ENCODE data around the gene NR1H3.
A peak's percentile ranks its signal among the peaks of the same experiment; 100 is the strongest.

Gene NR1H3

GRCh38 chr11:47248664-47249377 lies 9.0 kb upstream of the NR1H3 start, which contains the start of gene ACP2:
Gene ACP2 (minus strand): TSS chr11:47248814. CDS start chr11:47248789, 25 bp downstream.
- ATAC-seq (replicated peaks; ENCODE audit: extremely low read depth, poor library complexity, severe bottlenecking) (peak; percentile 97), DNase-seq (ENCODE audit: low spot score in 2 of 2) (peak; percentile 82 to 83)
- Mint-ChIP-seq H3K9me3 (no peaks in the 10 kb centered on the region), H3K27ac (ENCODE audit: low read depth) (peak within 1 kb of the TSS; percentile 98), H3K4me1 (peaks cover 19% of the 10 kb centered on the region), H3K36me3 (ENCODE audit: insufficient read depth) (peaks cover 21% of the 10 kb centered on the region), H3K4me3 (peak within 1 kb of the TSS; percentile 99), H3K27me3 (no peaks in the 10 kb centered on the region)

GRCh38 chr11:47249378-47249715 lies 8.4 kb upstream of the NR1H3 start:
- no peaks in the 10 kb centered on the region for H3K27me3 Mint-ChIP-seq
- DNase-seq (ENCODE audit: low spot score in 2 of 2) (no peak), ATAC-seq (replicated peaks; ENCODE audit: extremely low read depth, poor library complexity, severe bottlenecking) (no peak)
- H3K4me3 Mint-ChIP-seq = peak overlapping the region; percentile 99
- H3K36me3 Mint-ChIP-seq (ENCODE audit: insufficient read depth) = peaks cover 20% of the 10 kb centered on the region
- H3K4me1 Mint-ChIP-seq = peaks cover 19% of the 10 kb centered on the region
- no peaks in the 10 kb centered on the region for H3K9me3 Mint-ChIP-seq
- peak overlapping the region; percentile 98 for H3K27ac Mint-ChIP-seq (ENCODE audit: low read depth)

GRCh38 chr11:47251751-47252150 lies 6.0 kb upstream of the NR1H3 start:
- H3K27ac Mint-ChIP-seq (ENCODE audit: low read depth) = no peak overlapping the region
- ATAC-seq (replicated peaks; ENCODE audit: extremely low read depth, poor library complexity, severe bottlenecking) (no peak), DNase-seq (ENCODE audit: low spot score in 2 of 2) (no peak)
- no peaks in the 10 kb centered on the region for H3K27me3 Mint-ChIP-seq
- H3K4me3 Mint-ChIP-seq = no peak overlapping the region
- H3K36me3 Mint-ChIP-seq (ENCODE audit: insufficient read depth) = peaks cover 6% of the 10 kb centered on the region
- no peaks in the 10 kb centered on the region for H3K9me3 Mint-ChIP-seq
- peaks cover 27% of the 10 kb centered on the region for H3K4me1 Mint-ChIP-seq

- H3K36me3 Mint-ChIP-seq (ENCODE audit: insufficient read depth) = peaks cover 3% of the 10 kb centered on the region
- no peak for ATAC-seq (replicated peaks; ENCODE audit: extremely low read depth, poor library complexity, severe bottlenecking)
- no peaks in the 10 kb centered on the region for H3K27me3 Mint-ChIP-seq
- H3K4me3 Mint-ChIP-seq = no peak overlapping the region
- no peak for DNase-seq (ENCODE audit: low spot score in 2 of 2)
- peaks cover 22% of the 10 kb centered on the region for H3K4me1 Mint-ChIP-seq
- no peaks in the 10 kb centered on the region for H3K9me3 Mint-ChIP-seq
- H3K27ac Mint-ChIP-seq (ENCODE audit: low read depth) = no peak overlapping the region
Measured at GRCh38 chr11:47253660-47254059, 4.1 kb upstream of the NR1H3 start.

GRCh38 chr11:47254386-47254785 lies 3.4 kb upstream of the NR1H3 start:
- Mint-ChIP-seq H3K4me1 (peaks cover 15% of the 10 kb centered on the region), H3K4me3 (no peak overlapping the region), H3K27me3 (no peaks in the 10 kb centered on the region), H3K9me3 (no peaks in the 10 kb centered on the region), H3K27ac (ENCODE audit: low read depth) (peak overlapping the region; percentile 87), H3K36me3 (ENCODE audit: insufficient read depth) (peaks cover 1% of the 10 kb centered on the region)
- DNase-seq (ENCODE audit: low spot score in 2 of 2) (no peak), ATAC-seq (replicated peaks; ENCODE audit: extremely low read depth, poor library complexity, severe bottlenecking) (no peak)

GRCh38 chr11:47256374-47256773 lies 1.4 kb upstream of the NR1H3 start:
- DNase-seq (ENCODE audit: low spot score in 2 of 2) = no peak
- Mint-ChIP-seq H3K36me3 (ENCODE audit: insufficient read depth) (peaks cover 1% of the 10 kb centered on the region), H3K9me3 (no peaks in the 10 kb centered on the region), H3K27ac (ENCODE audit: low read depth) (no peak overlapping the region), H3K4me1 (peaks cover 14% of the 10 kb centered on the region), H3K27me3 (no peaks in the 10 kb centered on the region), H3K4me3 (no peak overlapping the region)
- no peak for ATAC-seq (replicated peaks; ENCODE audit: extremely low read depth, poor library complexity, severe bottlenecking)

- Mint-ChIP-seq H3K36me3 (ENCODE audit: insufficient read depth) (peaks cover 1% of the 10 kb centered on the region), H3K4me3 (no peak overlapping the region), H3K27ac (ENCODE audit: low read depth) (no peak overlapping the region), H3K27me3 (no peaks in the 10 kb centered on the region), H3K4me1 (peaks cover 14% of the 10 kb centered on the region), H3K9me3 (no peaks in the 10 kb centered on the region)
- no peak for DNase-seq (ENCODE audit: low spot score in 2 of 2)
- no peak for ATAC-seq (replicated peaks; ENCODE audit: extremely low read depth, poor library complexity, severe bottlenecking)
Measured at GRCh38 chr11:47257177-47257516, 649 bp upstream of the NR1H3 start.

GRCh38 chr11:47258317-47258902 lies 614 bp downstream of the NR1H3 start:
- H3K9me3 Mint-ChIP-seq = no peaks in the 10 kb centered on the region
- ATAC-seq (replicated peaks; ENCODE audit: extremely low read depth, poor library complexity, severe bottlenecking) (no peak), DNase-seq (ENCODE audit: low spot score in 2 of 2) (no peak)
- H3K27me3 Mint-ChIP-seq = no peaks in the 10 kb centered on the region
- no peak overlapping the region for H3K4me3 Mint-ChIP-seq
- H3K27ac Mint-ChIP-seq (ENCODE audit: low read depth) = no peak overlapping the region
- H3K36me3 Mint-ChIP-seq (ENCODE audit: insufficient read depth) = peaks cover 1% of the 10 kb centered on the region
- peaks cover 14% of the 10 kb centered on the region for H3K4me1 Mint-ChIP-seq

GRCh38 chr11:47259232-47259977 lies 1.6 kb downstream of the NR1H3 start:
- Mint-ChIP-seq H3K27me3 (no peaks in the 10 kb centered on the region), H3K27ac (ENCODE audit: low read depth) (no peak overlapping the region), H3K36me3 (ENCODE audit: insufficient read depth) (peaks cover under 1% of the 10 kb centered on the region), H3K4me1 (peaks cover 14% of the 10 kb centered on the region), H3K9me3 (no peaks in the 10 kb centered on the region), H3K4me3 (no peak overlapping the region)
- ATAC-seq (replicated peaks; ENCODE audit: extremely low read depth, poor library complexity, severe bottlenecking) (peak; percentile 36), DNase-seq (ENCODE audit: low spot score in 2 of 2) (no peak)

- Mint-ChIP-seq H3K36me3 (ENCODE audit: insufficient read depth) (no peaks in the 10 kb centered on the region), H3K27me3 (no peaks in the 10 kb centered on the region), H3K4me3 (no peak overlapping the region), H3K9me3 (no peaks in the 10 kb centered on the region), H3K4me1 (peaks cover 6% of the 10 kb centered on the region), H3K27ac (ENCODE audit: low read depth) (no peak overlapping the region)
- no peak for ATAC-seq (replicated peaks; ENCODE audit: extremely low read depth, poor library complexity, severe bottlenecking)
- DNase-seq (ENCODE audit: low spot score in 2 of 2) = no peak
Measured at GRCh38 chr11:47260366-47260765, 2.6 kb downstream of the NR1H3 start.

GRCh38 chr11:47261291-47261800 lies 3.5 kb downstream of the NR1H3 start:
- Mint-ChIP-seq H3K27me3 (no peaks in the 10 kb centered on the region), H3K36me3 (ENCODE audit: insufficient read depth) (no peaks in the 10 kb centered on the region), H3K4me3 (no peak overlapping the region), H3K27ac (ENCODE audit: low read depth) (no peak overlapping the region), H3K9me3 (no peaks in the 10 kb centered on the region), H3K4me1 (peaks cover 6% of the 10 kb centered on the region)
- ATAC-seq (replicated peaks; ENCODE audit: extremely low read depth, poor library complexity, severe bottlenecking) (no peak), DNase-seq (ENCODE audit: low spot score in 2 of 2) (no peak)

- Mint-ChIP-seq H3K4me3 (no peak overlapping the region), H3K9me3 (no peaks in the 10 kb centered on the region), H3K27me3 (no peaks in the 10 kb centered on the region), H3K36me3 (ENCODE audit: insufficient read depth) (peaks cover 6% of the 10 kb centered on the region), H3K4me1 (peaks cover 13% of the 10 kb centered on the region), H3K27ac (ENCODE audit: low read depth) (no peak overlapping the region)
- no peak for DNase-seq (ENCODE audit: low spot score in 2 of 2)
- ATAC-seq (replicated peaks; ENCODE audit: extremely low read depth, poor library complexity, severe bottlenecking) = no peak
Measured at GRCh38 chr11:47264119-47264518, 6.3 kb downstream of the NR1H3 start.

GRCh38 chr11:47264521-47264920 lies 6.7 kb downstream of the NR1H3 start:
- ATAC-seq (replicated peaks; ENCODE audit: extremely low read depth, poor library complexity, severe bottlenecking) (no peak), DNase-seq (ENCODE audit: low spot score in 2 of 2) (no peak)
- no peaks in the 10 kb centered on the region for H3K27me3 Mint-ChIP-seq
- H3K9me3 Mint-ChIP-seq = no peaks in the 10 kb centered on the region
- H3K36me3 Mint-ChIP-seq (ENCODE audit: insufficient read depth) = peaks cover 8% of the 10 kb centered on the region
- peaks cover 15% of the 10 kb centered on the region for H3K4me1 Mint-ChIP-seq
- H3K27ac Mint-ChIP-seq (ENCODE audit: low read depth) = no peak overlapping the region
- no peak overlapping the region for H3K4me3 Mint-ChIP-seq

Measured in central memory CD8-positive, alpha-beta T cell (primary cell).